Measurements from ENCODE around the gene SDHA. TPM values are rescaled to one million over a fixed set of nuclear protein-coding genes. Genes with fewer than 3 reads are reported as not detected.

The SDHA gene
- total RNA-seq, 1 donor from 2014 or later, result 86.3 TPM

DNA sequence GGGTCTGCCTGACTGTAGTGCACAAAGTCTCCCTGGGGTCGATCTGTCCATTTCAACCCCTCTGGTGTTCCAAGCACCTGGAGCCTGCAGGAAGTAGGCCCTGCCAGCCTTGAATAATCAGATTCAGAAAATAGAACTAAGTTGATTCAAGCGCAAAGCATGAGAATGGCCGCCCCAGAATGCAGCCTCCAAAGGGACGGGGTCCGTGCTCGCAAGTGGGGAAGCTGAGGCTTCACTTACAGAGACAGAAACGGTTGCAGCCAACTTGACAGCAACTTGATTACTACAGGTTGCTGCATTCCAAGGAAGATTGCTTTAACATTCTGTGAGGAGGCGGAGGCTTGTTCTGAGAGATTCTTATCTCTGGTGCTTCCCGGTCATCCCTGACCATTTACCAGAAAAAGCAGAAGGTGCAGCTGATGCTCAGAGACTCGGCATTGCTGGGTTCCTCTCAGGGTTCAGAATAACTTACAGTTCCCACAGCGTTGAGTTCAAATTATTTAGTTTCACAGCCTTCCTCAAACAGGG is 41.8 kb upstream of the SDHA start:
- H3K9me3 Mint-ChIP-seq, result no peaks in the 10 kb centered on the region
- DNase-seq (ENCODE audit: low spot score in 2 of 2, unreplicated experiment in 2 of 2), result no peak
- no peaks in the 10 kb centered on the region for H3K27me3 Mint-ChIP-seq (ENCODE audit: low read depth)
- H3K27ac Mint-ChIP-seq, result peak overlapping the region; percentile 16
- H3K4me3 Mint-ChIP-seq, result no peak overlapping the region
- peaks cover 18% of the 10 kb centered on the region for H3K36me3 Mint-ChIP-seq
- H3K4me1 Mint-ChIP-seq, result peaks cover 22% of the 10 kb centered on the region
- TF ChIP-seq, protein P1, sequence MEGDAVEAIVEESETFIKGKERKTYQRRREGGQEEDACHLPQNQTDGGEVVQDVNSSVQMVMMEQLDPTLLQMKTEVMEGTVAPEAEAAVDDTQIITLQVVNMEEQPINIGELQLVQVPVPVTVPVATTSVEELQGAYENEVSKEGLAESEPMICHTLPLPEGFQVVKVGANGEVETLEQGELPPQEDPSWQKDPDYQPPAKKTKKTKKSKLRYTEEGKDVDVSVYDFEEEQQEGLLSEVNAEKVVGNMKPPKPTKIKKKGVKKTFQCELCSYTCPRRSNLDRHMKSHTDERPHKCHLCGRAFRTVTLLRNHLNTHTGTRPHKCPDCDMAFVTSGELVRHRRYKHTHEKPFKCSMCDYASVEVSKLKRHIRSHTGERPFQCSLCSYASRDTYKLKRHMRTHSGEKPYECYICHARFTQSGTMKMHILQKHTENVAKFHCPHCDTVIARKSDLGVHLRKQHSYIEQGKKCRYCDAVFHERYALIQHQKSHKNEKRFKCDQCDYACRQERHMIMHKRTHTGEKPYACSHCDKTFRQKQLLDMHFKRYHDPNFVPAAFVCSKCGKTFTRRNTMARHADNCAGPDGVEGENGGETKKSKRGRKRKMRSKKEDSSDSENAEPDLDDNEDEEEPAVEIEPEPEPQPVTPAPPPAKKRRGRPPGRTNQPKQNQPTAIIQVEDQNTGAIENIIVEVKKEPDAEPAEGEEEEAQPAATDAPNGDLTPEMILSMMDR (IDR thresholded peaks at IDR 0.05; ENCODE audit: unreplicated experiment), result no peak

DNA sequence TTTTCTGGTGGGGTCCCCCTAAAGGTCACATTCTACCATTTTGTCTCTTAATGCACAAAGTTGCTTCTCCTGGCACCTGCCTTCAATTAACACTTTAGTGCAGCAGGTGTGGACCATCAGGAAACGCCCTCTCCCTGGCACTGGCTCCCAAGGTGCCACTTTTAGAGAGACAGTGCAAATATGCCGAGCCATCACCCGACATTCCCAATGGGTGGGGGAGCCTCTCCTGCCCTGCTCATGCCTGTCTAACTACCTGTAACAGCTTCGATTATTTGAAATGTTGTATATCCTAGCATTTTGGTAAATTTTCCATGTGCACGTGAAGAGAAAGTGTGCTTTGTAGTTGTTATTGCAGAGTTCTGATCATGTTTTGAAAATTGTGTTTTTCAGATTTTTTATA is 40.0 kb upstream of the SDHA start:
- H3K27me3 Mint-ChIP-seq (ENCODE audit: low read depth), result no peaks in the 10 kb centered on the region
- H3K36me3 Mint-ChIP-seq, result peaks cover 21% of the 10 kb centered on the region
- H3K27ac Mint-ChIP-seq, result no peak overlapping the region
- TF ChIP-seq, protein P1 (IDR thresholded peaks at IDR 0.05; ENCODE audit: unreplicated experiment), result no peak
- H3K9me3 Mint-ChIP-seq, result no peaks in the 10 kb centered on the region
- no peak for DNase-seq (ENCODE audit: low spot score in 2 of 2, unreplicated experiment in 2 of 2)
- H3K4me3 Mint-ChIP-seq, result no peak overlapping the region
- peaks cover 22% of the 10 kb centered on the region for H3K4me1 Mint-ChIP-seq

DNA sequence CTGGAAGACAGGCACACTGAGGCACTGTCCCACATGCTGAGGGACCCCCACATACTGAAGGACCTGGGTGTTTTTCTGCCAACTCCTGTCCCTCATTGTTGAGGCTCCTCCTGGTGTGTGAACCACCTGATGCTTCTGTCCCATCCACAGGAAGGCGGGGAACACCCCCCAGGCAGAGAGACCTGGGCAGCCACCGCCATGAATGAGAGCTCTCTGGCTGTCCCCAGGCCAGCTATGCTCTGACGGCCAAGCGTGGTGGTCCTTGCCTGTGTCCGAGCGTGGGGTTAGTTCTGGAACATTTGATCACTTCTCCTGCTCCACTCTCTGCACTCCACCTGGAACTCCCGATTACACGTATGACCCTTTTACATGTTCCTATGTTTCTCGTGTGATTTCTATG is 38.7 kb upstream of the SDHA start:
- no peaks in the 10 kb centered on the region for H3K27me3 Mint-ChIP-seq (ENCODE audit: low read depth)
- H3K27ac Mint-ChIP-seq, result no peak overlapping the region
- peaks cover 15% of the 10 kb centered on the region for H3K36me3 Mint-ChIP-seq
- no peaks in the 10 kb centered on the region for H3K9me3 Mint-ChIP-seq
- H3K4me1 Mint-ChIP-seq, result peaks cover 22% of the 10 kb centered on the region
- DNase-seq (ENCODE audit: low spot score in 2 of 2, unreplicated experiment in 2 of 2), result no peak
- H3K4me3 Mint-ChIP-seq, result no peak overlapping the region
- TF ChIP-seq, protein P1 (IDR thresholded peaks at IDR 0.05; ENCODE audit: unreplicated experiment), result no peak

DNA sequence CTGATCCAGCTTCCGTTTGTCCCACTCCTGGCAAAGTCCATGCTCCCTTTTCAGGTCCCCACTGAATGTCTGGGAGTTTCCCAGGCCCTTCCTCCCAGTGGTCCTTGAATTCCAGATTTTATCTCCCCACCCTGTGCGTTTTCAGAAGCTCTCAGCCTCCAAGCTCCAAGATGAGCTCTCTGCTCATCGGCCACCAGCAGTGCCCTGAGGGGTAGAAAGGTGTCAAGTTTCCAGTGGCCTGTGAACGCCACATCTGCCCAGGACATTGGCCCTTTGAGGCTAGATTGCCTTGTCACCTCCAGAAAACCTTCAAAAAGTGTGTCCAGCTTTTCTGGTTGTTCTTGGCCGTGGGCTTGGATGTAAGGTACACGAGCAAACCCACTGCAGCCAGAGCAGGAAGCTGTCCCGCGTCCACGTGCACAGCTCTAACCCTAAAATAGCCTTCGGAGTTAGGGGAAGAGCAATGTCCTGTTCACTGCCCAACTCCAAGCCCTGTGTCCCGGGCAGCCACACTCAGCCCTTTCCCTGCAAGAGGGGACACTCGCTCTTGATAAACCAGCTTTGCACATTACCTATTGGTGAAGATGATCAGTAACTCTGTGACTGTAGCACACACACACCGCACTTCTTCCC is 37.7 kb upstream of the SDHA start:
- Mint-ChIP-seq H3K4me1 (peaks cover 18% of the 10 kb centered on the region), H3K4me3 (no peak overlapping the region), H3K27me3 (ENCODE audit: low read depth) (no peaks in the 10 kb centered on the region), H3K27ac (no peak overlapping the region), H3K9me3 (no peaks in the 10 kb centered on the region), H3K36me3 (peaks cover 13% of the 10 kb centered on the region)
- TF ChIP-seq, protein P1 (IDR thresholded peaks at IDR 0.05; ENCODE audit: unreplicated experiment), result no peak
- no peak for DNase-seq (ENCODE audit: low spot score in 2 of 2, unreplicated experiment in 2 of 2)

DNA sequence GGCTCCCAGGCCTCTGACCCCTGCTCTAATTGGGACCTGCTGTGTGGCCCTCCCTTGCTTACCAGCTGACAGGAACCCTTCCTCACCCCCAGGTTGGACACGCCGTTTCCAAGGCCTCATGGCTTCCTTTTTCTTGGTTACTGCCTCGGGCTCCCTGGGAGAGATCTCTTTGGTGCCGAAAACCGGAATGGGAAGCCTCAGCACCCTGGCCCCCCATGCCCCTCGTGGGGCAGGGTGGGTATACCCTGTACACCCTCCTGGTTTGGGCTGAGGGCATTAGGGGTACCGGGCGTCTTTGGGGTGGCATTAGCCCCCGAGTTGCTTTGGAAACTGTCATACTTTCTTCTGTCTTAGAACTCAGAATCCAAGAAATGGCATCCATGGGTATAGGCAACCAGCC is 37.0 kb upstream of the SDHA start:
- Mint-ChIP-seq H3K9me3 (no peaks in the 10 kb centered on the region), H3K4me3 (no peak overlapping the region), H3K36me3 (peaks cover 13% of the 10 kb centered on the region), H3K27me3 (ENCODE audit: low read depth) (no peaks in the 10 kb centered on the region), H3K4me1 (peaks cover 16% of the 10 kb centered on the region), H3K27ac (no peak overlapping the region)
- TF ChIP-seq, protein P1 (IDR thresholded peaks at IDR 0.05; ENCODE audit: unreplicated experiment), result no peak
- no peak for DNase-seq (ENCODE audit: low spot score in 2 of 2, unreplicated experiment in 2 of 2)

Data from mesothelial cell of epicardium (in vitro differentiated cells).